ENCODE measurements around the gene COL27A1.

GRCh38 chr9:114168281-114169028 is 13.1 kb downstream of the COL27A1 start:
- no peak for TF ChIP-seq CTCF (IDR thresholded peaks at IDR 0.05; ENCODE audit: low read depth, low read length)
- no peak for TF ChIP-seq POLR2A (IDR thresholded peaks at IDR 0.05; ENCODE audit: extremely low read depth, insufficient read length)
- TF ChIP-seq MYC (IDR thresholded peaks at IDR 0.05; ENCODE audit: low read depth, low read length) = no peak

Data from NB4 (cell line).